Measurements from ENCODE around the gene CYB5B.

DNA sequence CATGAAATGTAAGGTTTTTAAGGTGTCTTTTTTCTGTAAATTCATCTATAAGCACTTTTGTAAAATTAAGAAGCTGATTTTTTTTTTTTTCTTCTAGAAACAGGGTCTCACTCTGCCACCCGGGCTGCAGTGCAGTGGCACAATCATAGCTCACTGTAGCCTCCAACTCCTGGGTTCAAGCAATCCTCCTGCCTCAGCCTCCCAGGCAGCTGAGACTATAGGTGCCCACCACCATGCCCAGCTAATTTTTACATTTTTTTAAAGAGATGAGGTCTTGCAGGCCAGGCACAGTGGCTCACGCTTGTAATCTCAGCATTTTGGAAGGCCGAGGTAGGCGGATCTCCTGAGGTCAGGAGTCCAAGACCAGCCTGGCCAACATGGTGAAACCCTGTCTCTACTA, 4.5 kb upstream of the CYB5B start:
- TF ChIP-seq, protein P1, sequence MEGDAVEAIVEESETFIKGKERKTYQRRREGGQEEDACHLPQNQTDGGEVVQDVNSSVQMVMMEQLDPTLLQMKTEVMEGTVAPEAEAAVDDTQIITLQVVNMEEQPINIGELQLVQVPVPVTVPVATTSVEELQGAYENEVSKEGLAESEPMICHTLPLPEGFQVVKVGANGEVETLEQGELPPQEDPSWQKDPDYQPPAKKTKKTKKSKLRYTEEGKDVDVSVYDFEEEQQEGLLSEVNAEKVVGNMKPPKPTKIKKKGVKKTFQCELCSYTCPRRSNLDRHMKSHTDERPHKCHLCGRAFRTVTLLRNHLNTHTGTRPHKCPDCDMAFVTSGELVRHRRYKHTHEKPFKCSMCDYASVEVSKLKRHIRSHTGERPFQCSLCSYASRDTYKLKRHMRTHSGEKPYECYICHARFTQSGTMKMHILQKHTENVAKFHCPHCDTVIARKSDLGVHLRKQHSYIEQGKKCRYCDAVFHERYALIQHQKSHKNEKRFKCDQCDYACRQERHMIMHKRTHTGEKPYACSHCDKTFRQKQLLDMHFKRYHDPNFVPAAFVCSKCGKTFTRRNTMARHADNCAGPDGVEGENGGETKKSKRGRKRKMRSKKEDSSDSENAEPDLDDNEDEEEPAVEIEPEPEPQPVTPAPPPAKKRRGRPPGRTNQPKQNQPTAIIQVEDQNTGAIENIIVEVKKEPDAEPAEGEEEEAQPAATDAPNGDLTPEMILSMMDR (conservative IDR thresholded peaks at IDR 0.05 in 1 of 2, IDR thresholded peaks at IDR 0.05 in 1 of 2; ENCODE audit: extremely low read depth in 1 of 2, insufficient read depth in 1 of 2, low read depth in 1 of 2, low read length in 2 of 2), result no peak
- TF ChIP-seq EZH2 (IDR thresholded peaks at IDR 0.05; ENCODE audit: borderline replicate concordance, low read length), result no peak

Measured in mammary epithelial cell (primary cell).